HG03457 (cell line): ENCODE results near the gene PLCB4.

Experiments
- ATAC-seq: cut with Tn5 transposase; IDR thresholded peaks from one replicate; pipeline ENCODE4 v1.9.1; 2021; ENCODE audit warnings: moderate number of reproducible peaks; ENCODE audit not compliant: unreplicated experiment

Gene PLCB4

DNA sequence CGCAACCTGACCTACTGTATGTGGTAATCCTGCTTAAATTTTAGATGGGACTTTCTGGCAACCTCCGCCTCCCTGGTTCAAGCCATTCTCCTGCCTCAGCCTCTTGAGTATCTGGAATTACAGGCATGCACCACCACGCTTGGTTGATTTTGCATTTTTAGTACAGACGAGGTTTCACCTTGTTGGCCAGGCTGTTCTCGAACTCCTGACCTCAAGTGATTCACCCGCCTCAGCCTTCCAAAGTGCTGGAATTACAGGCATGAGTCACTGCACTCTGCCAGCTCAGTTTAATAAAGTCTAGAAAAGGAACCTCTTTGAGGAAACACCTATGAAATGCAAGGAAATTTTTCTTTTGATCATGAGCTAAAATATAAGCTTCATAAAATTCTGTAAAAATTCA is 9.0 kb upstream of the PLCB4 start:
- no peak for ATAC-seq

- no peak for ATAC-seq
Observed at GRCh38 chr20:9061434-9061833, 7.5 kb upstream of the PLCB4 start.

DNA sequence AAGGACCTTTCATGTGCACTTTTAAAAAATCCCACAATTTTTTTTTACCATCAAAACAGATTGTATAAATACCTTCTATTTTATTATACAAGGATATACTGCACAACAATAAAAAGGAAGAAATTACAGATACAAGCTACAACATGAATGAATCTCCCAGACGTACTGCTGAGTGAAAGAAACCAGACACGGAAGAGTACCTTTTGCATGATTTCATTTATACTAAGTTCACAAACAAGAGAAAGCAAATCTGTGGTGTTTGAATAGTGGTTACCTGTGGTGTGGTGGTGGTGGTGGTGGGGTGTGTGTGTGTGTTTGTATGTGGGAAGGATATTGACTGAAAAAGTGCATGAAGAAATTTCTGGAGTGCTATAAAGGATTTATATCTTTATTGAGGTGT is 6.8 kb upstream of the PLCB4 start:
- ATAC-seq = no peak

GRCh38 chr20:9066191-9066590 is 2.7 kb upstream of the PLCB4 start:
- no peak for ATAC-seq

GRCh38 chr20:9068233-9068801 is 570 bp upstream of the PLCB4 start:
- ATAC-seq = no peak

DNA sequence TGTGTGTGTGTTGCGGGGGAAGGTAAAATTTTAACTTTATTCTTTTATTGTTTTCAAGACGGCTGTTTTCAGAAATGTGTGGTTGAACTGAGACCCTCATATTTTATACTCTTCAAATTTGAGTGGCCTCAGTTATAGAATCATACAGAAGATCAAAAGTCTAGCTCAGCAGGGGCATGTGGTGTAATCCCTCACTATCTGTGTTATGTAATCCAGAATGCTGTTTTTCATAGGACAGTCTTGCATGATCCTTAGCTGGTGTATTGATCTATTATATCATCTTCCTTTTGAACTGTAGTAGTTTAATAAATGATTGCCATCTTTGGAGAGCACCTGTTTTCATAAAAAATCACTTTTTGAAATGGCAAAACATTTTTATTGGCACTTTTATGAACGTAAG is 1.4 kb downstream of the PLCB4 start:
- no peak for ATAC-seq

DNA sequence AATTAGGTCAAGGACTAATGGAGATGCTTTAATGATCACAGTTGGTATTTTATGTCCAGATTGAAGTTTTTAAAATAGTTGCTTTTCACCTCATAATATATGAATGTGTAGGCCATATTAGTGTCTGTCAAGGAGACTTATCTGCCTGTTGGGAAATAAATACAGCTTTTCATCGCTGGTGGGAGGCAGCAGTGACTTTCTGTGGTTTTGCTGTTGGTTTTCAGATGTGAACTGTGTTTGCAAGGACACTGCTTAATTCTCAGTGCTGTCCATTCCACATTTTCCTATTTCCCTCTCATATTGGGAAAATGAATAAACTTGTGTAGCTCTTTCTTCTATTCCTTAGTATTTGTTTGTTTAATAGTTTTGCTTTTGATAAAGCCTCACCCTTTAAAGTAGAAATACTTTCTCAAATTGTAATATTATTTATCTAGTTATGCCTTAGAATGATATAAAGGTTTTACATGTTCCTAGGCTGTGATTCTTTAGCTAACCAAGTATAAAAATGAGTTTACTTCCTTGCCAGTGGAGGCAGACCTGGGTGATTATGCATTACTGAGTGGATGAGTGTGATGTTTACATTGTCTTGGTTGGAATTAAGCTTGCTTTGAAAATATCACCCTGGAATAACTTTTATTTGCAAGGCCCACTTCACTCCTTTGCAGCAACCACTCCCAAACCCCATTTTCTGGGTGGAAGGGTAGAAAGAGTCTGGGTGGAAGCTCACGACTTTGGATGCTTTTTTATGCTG is 3.3 kb downstream of the PLCB4 start:
- ATAC-seq = no peak

- no peak for ATAC-seq
Observed at GRCh38 chr20:9072861-9073500, 4.1 kb downstream of the PLCB4 start.

DNA sequence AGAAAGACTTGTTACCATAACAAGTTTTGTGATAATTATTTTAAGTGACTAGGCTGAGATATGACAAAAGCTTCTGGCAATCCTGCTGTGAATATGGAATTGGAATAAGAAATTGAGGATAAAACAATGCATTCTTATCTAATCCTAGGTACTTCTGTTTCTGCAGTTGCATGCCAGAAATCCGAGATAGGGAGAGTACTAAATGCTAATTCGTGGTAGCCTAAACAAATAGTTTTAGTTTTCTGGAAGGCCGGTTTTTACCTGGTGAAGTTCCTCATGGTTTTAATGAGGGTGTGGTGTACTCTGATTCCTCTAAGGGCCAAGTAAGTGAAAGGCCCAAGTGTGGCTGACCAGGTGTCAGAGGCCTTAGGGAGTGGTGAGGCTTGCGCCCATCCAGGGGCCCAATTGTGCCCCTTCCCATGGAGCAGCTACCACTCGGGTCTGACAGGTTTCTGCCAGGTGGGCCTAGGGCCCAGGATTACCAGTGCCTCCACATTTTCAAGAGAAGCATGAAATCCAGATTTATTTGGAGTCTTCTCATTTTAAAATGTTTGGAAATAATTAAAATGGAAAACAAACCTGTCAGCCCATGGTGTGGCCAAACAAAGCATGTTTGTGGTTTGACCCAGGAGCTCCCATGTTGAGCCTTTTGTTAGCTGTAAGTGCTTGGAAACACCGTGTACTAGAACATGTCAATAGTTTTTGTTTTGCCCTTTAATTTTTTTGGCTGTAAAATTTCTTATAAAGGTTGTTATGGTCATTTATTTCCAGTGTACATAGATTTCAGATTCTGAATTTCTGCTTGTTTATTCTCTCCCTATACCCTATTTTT is 6.6 kb downstream of the PLCB4 start:
- no peak for ATAC-seq

GRCh38 chr20:9076440-9076839 is 7.6 kb downstream of the PLCB4 start:
- no peak for ATAC-seq

DNA sequence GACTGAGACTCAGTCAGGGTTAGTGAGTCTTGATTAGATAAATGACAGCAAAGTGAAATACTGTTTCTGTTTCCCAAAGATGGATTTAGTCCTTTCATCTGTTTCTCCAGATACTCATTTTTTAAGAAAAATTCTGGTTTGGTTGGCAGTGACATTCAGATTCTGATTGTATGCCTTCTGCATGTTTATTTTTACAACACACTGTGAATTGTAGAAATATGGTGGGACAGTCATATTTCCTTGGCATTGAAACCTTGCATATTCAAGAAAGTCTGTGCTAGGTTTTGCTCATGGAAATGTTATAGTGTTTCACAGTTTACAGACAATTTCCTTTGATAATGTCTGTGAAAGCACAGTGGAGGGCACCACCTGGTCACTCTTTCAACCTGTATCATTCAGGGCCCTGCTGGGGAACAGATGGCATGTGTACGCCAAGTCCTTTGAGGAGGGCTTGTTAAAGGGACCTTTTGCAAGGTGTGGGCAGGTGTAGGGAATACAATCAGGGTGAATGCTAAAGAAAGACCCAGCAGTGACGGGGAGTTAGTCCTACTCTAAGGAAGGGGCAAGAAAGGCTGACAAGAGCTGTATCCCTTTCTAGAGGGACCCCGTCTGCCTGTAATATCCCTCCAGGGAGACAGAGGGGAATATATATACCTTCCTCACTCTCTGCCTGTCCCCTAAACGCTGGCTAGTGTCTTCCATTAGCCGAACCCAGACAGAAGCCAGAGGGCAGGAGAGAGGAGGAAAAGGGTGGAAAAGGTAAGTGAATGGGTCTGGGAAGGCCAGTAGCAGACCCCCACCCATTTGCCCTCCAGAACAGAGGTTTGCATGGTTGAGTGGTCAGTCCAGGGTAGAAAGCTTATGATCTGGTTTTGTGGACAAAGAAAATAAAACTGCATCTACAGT is 10.2 kb downstream of the PLCB4 start:
- no peak for ATAC-seq

DNA sequence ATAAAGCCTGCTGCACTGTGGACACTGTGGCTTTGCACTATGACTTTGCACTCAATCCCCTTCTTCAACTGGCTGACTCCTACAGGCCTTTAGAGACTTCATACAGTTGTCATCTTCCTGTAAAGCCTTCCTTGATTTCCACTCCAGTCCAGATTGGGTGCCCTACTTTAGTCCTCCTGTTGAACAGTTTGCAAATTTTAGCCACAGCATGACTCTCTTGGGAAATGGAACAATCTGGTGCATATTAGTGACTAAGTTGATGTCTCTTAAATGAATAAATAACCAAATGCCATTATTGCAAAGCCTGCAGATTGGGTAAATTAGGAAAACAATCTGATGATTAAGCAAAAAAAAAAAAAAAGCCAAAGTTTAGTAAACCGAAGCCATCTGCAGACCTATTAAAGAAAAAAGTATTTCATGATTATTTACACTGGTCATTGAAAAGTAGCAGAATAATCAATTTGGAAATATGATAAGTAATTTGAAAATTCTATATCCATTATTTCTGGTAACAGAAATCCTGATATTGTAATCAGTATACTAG is 12.6 kb downstream of the PLCB4 start:
- no peak for ATAC-seq

GRCh38 chr20:9082741-9083140 is 13.9 kb downstream of the PLCB4 start:
- no peak for ATAC-seq

DNA sequence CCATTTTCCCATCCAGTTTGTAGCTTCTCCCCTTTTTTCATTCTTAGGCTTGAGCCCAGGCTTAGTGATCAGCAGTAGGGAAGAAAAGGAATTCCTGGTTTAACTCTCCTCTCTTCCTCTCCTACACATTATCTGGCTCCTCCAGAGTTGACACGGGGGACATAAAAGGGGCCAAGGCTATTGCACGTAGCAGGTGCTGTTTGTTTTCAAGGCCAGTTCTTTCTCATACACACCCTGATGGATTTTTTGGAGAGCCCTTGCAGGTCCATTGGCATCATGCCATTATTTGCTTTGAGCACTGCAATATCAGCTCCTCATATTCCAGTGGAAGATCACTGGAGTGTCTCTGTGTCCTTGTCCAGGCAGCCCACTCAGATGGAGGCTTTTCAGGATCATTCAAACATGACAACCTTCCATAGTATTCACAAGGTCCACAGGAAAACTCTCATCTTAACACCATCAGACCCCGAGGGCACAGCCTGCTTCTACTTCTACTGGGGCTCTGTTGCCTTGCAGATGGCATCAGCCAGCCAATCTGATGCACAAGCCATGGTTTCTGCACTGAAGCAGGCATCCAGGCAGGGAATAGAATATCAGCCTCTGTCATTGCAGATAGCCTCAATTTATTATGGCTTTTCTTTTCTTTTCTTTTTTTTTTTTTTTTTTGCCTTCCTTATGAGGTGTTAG is 18.8 kb downstream of the PLCB4 start:
- no peak for ATAC-seq

- ATAC-seq = no peak
Observed at GRCh38 chr20:9088556-9088955, 19.7 kb downstream of the PLCB4 start.

- ATAC-seq = no peak
Observed at GRCh38 chr20:9092113-9092512, 23.2 kb downstream of the PLCB4 start.

- ATAC-seq = no peak
Observed at GRCh38 chr20:9092655-9093054, 23.8 kb downstream of the PLCB4 start.

DNA sequence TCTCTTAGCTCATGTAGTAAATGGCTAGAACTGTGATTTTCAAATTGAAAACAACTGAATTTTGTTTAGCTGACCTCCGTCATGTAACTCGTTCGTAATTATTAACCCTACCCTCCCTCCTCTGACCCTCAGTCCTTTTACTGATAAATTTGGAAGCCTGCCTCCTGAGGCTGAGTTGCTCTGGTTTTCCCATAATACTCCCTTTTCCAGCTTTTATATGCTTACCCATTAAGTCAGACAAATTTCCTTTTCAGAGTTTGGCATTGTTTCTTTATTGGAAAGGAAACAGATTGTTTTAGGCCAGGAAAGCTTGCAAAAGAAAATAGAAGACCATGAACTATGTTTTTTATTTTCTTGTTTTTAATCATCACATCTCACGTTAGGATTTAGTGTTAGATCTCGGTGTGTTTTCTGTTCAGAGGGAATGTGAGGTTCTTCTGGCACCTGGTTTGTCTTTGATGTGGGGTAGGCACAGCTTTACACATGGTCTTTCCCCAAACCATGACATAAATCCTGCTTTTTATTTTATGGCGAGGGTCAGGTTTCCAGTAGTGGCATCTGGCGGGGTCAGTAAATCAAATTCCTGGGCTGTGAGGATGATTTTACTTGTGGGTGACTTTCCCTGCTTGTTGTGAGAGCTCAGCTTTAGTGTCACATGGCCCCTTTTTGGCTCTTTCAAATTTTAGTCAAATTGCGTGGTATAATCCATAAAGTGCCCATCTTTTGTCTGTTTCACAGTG is 24.5 kb downstream of the PLCB4 start:
- no peak for ATAC-seq

- ATAC-seq = no peak
Observed at GRCh38 chr20:9099372-9099771, 30.5 kb downstream of the PLCB4 start.
